IMR-90 (cell line): ENCODE measurements around the gene VSTM5.

Experiments
- CEBPB ChIP-seq: IDR thresholded peaks from 2 replicates; pipeline ENCODE4 v1.6.1; 2012; ENCODE audit warnings: low read depth, low read length, improper control_type of control experiment
- CHD1 ChIP-seq: IDR thresholded peaks from 2 replicates; pipeline ENCODE4 v1.6.1; 2012; ENCODE audit warnings: low read depth, low read length, improper control_type of control experiment
- MAFK ChIP-seq: IDR thresholded peaks from 2 replicates; pipeline ENCODE4 v1.6.1; 2012; ENCODE audit warnings: low read depth, low read length, improper control_type of control experiment
- MAZ ChIP-seq: IDR thresholded peaks from 2 replicates; pipeline ENCODE4 v1.6.1; 2012; ENCODE audit warnings: low read depth, mild to moderate bottlenecking, low read length, improper control_type of control experiment, moderate library complexity, borderline replicate concordance
- POLR2A ChIP-seq: IDR thresholded peaks from 2 replicates; pipeline ENCODE4 v1.6.1; 2012; ENCODE audit warnings: mild to moderate bottlenecking, low read depth, low read length
- TF ChIP-seq, protein P1 (sequence below): fragments of 150-350 bp; IDR thresholded peaks from 2 replicates; pipeline ENCODE4 v1.6.1; 2017; ENCODE audit warnings: mild to moderate bottlenecking, antibody characterized with exemption, low read length, low read depth
- TF ChIP-seq, protein P2 (sequence below): conservative IDR thresholded peaks from 2 replicates; pipeline ENCODE4 v1.5.1; 2012; ENCODE audit warnings: mild to moderate bottlenecking, low read depth, low read length, improper control_type of control experiment

GRCh38 chr11:93804879-93805278, 45.5 kb downstream of the VSTM5 start:
- TF ChIP-seq, protein P1, sequence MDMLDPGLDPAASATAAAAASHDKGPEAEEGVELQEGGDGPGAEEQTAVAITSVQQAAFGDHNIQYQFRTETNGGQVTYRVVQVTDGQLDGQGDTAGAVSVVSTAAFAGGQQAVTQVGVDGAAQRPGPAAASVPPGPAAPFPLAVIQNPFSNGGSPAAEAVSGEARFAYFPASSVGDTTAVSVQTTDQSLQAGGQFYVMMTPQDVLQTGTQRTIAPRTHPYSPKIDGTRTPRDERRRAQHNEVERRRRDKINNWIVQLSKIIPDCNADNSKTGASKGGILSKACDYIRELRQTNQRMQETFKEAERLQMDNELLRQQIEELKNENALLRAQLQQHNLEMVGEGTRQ, result no peak
- TF ChIP-seq, protein P2, sequence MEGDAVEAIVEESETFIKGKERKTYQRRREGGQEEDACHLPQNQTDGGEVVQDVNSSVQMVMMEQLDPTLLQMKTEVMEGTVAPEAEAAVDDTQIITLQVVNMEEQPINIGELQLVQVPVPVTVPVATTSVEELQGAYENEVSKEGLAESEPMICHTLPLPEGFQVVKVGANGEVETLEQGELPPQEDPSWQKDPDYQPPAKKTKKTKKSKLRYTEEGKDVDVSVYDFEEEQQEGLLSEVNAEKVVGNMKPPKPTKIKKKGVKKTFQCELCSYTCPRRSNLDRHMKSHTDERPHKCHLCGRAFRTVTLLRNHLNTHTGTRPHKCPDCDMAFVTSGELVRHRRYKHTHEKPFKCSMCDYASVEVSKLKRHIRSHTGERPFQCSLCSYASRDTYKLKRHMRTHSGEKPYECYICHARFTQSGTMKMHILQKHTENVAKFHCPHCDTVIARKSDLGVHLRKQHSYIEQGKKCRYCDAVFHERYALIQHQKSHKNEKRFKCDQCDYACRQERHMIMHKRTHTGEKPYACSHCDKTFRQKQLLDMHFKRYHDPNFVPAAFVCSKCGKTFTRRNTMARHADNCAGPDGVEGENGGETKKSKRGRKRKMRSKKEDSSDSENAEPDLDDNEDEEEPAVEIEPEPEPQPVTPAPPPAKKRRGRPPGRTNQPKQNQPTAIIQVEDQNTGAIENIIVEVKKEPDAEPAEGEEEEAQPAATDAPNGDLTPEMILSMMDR, result no peak
- TF ChIP-seq POLR2A (no peak), MAFK (no peak), CHD1 (no peak), CEBPB (no peak), MAZ (no peak)
